Measurements from ENCODE around the gene LTBP2.

LTBP2 gene

GRCh38 chr14:74571901-74572725, 39.9 kb downstream of the LTBP2 start:
- DNase-seq (ENCODE audit: low spot score), result peak; percentile 100

GRCh38 chr14:74571441-74571841, 40.6 kb downstream of the LTBP2 start:
- no peak for DNase-seq (ENCODE audit: low spot score)

- DNase-seq (ENCODE audit: low spot score), result no peak
These were observed 41.3 kb downstream of the LTBP2 start for GRCh38 chr14:74570696-74571095.

GRCh38 chr14:74569806-74570591, 42.0 kb downstream of the LTBP2 start:
- no peak for DNase-seq (ENCODE audit: low spot score)

- no peak for DNase-seq (ENCODE audit: low spot score)
These were observed 42.6 kb downstream of the LTBP2 start for GRCh38 chr14:74569387-74569786.

GRCh38 chr14:74568911-74569310, 43.1 kb downstream of the LTBP2 start:
- DNase-seq (ENCODE audit: low spot score), result no peak

GRCh38 chr14:74568380-74568649, 43.7 kb downstream of the LTBP2 start:
- no peak for DNase-seq (ENCODE audit: low spot score)

- no peak for DNase-seq (ENCODE audit: low spot score)
These were observed 44.2 kb downstream of the LTBP2 start for GRCh38 chr14:74567646-74568379.

- no peak for DNase-seq (ENCODE audit: low spot score)
These were observed 44.8 kb downstream of the LTBP2 start for GRCh38 chr14:74567219-74567618.

- DNase-seq (ENCODE audit: low spot score), result peak; percentile 68
These were observed 45.6 kb downstream of the LTBP2 start for GRCh38 chr14:74566174-74567141.

GRCh38 chr14:74563586-74564159, 48.4 kb downstream of the LTBP2 start:
- DNase-seq (ENCODE audit: low spot score), result no peak

GRCh38 chr14:74563233-74563585, 48.8 kb downstream of the LTBP2 start:
- DNase-seq (ENCODE audit: low spot score), result no peak

- no peak for DNase-seq (ENCODE audit: low spot score)
These were observed 49.4 kb downstream of the LTBP2 start for GRCh38 chr14:74562515-74563232.

GRCh38 chr14:74558655-74559054, 53.4 kb downstream of the LTBP2 start:
- no peak for DNase-seq (ENCODE audit: low spot score)

- no peak for DNase-seq (ENCODE audit: low spot score)
These were observed 54.3 kb downstream of the LTBP2 start for GRCh38 chr14:74557691-74558090.

- no peak for DNase-seq (ENCODE audit: low spot score)
These were observed 56.5 kb downstream of the LTBP2 start for GRCh38 chr14:74555476-74556050.

- no peak for DNase-seq (ENCODE audit: low spot score)
These were observed 57.2 kb downstream of the LTBP2 start for GRCh38 chr14:74554742-74555362.

GRCh38 chr14:74552623-74553022, 59.4 kb downstream of the LTBP2 start:
- no peak for DNase-seq (ENCODE audit: low spot score)

- no peak for DNase-seq (ENCODE audit: low spot score)
These were observed 60.3 kb downstream of the LTBP2 start for GRCh38 chr14:74551431-74552371.

Data from kidney tubule cell (primary cell).